ACC112 (cell line): ENCODE data around the gene FRMD4B.

Source experiments
- H2AFZ ChIP-seq: fragments of 200-600 bp; sonication (generic); one replicate; pipeline ENCODE4 v1.6.0; 2017; ENCODE audit warnings: antibody characterized with exemption, low read length; ENCODE audit not compliant: unreplicated experiment
- H3K27ac ChIP-seq: fragments of 200-600 bp; sonication (generic); 2 replicates; pipeline ENCODE4 v1.5.1; 2014; ENCODE audit warnings: low read depth, mild to moderate bottlenecking, antibody characterized with exemption, low read length, moderate library complexity
- H3K27me3 ChIP-seq: fragments of 200-600 bp; sonication (generic); 2 replicates; pipeline ENCODE4 v1.6.1; 2014; ENCODE audit warnings: mild to moderate bottlenecking, antibody characterized with exemption, low read length, moderate library complexity, mixed read lengths; ENCODE audit not compliant: insufficient read depth
- H3K36me3 ChIP-seq: fragments of 200-600 bp; sonication (generic); 2 replicates; pipeline ENCODE4 v1.6.1; 2016; ENCODE audit warnings: mild to moderate bottlenecking, antibody characterized with exemption, low read length, moderate library complexity, mixed read lengths; ENCODE audit not compliant: insufficient read depth
- H3K4me1 ChIP-seq: fragments of 200-600 bp; sonication (generic); one replicate; pipeline ENCODE4 v1.6.1; 2016; ENCODE audit warnings: low read length, mixed read lengths; ENCODE audit not compliant: insufficient read depth, unreplicated experiment, control insufficient read depth
- H3K4me3 ChIP-seq: fragments of 200-600 bp; sonication (generic); 2 replicates; pipeline ENCODE4 v1.5.1; 2014; ENCODE audit warnings: mild to moderate bottlenecking, low read depth, low read length
- H3K79me2 ChIP-seq: fragments of 200-600 bp; sonication (generic); one replicate; pipeline ENCODE4 v1.6.0; 2016; ENCODE audit warnings: low read length; ENCODE audit not compliant: control insufficient read depth, unreplicated experiment, insufficient read depth

The FRMD4B gene

GRCh38 chr3:69385123-69385722, 665 bp downstream of the FRMD4B start:
- Histone ChIP-seq H3K4me3 (peak overlapping the region; percentile 70), H3K79me2 (no peaks in the 10 kb centered on the region), H2AFZ (no peak overlapping the region), H3K4me1 (no peaks in the 10 kb centered on the region), H3K27ac (no peak overlapping the region), H3K36me3 (no peaks in the 10 kb centered on the region), H3K27me3 (peaks cover 81% of the 10 kb centered on the region)

GRCh38 chr3:69384326-69384725, 1.6 kb downstream of the FRMD4B start:
- Histone ChIP-seq H3K79me2 (no peaks in the 10 kb centered on the region), H3K27ac (no peak overlapping the region), H3K4me3 (no peak overlapping the region), H2AFZ (no peak overlapping the region), H3K36me3 (no peaks in the 10 kb centered on the region), H3K27me3 (peaks cover 86% of the 10 kb centered on the region), H3K4me1 (no peaks in the 10 kb centered on the region)

GRCh38 chr3:69379661-69380060, 6.2 kb downstream of the FRMD4B start:
- Histone ChIP-seq H3K79me2 (no peaks in the 10 kb centered on the region), H3K27ac (no peak overlapping the region), H2AFZ (no peak overlapping the region), H3K4me3 (no peak overlapping the region), H3K36me3 (no peaks in the 10 kb centered on the region), H3K4me1 (no peaks in the 10 kb centered on the region), H3K27me3 (peaks cover 66% of the 10 kb centered on the region)

- peaks cover 65% of the 10 kb centered on the region for H3K27me3 ChIP-seq
- H3K4me1 ChIP-seq, result no peaks in the 10 kb centered on the region
- H3K27ac ChIP-seq, result no peak overlapping the region
- no peaks in the 10 kb centered on the region for H3K36me3 ChIP-seq
- no peak overlapping the region for H2AFZ ChIP-seq
- no peak overlapping the region for H3K4me3 ChIP-seq
- H3K79me2 ChIP-seq, result no peaks in the 10 kb centered on the region
Observed at GRCh38 chr3:69378112-69378802, 7.6 kb downstream of the FRMD4B start.

GRCh38 chr3:69377262-69377661, 8.6 kb downstream of the FRMD4B start:
- Histone ChIP-seq H3K27me3 (peaks cover 62% of the 10 kb centered on the region), H3K4me1 (no peaks in the 10 kb centered on the region), H2AFZ (no peak overlapping the region), H3K36me3 (no peaks in the 10 kb centered on the region), H3K27ac (no peak overlapping the region), H3K4me3 (no peak overlapping the region), H3K79me2 (no peaks in the 10 kb centered on the region)

GRCh38 chr3:69376731-69377130, 9.2 kb downstream of the FRMD4B start:
- Histone ChIP-seq H3K27me3 (peaks cover 60% of the 10 kb centered on the region), H3K79me2 (no peaks in the 10 kb centered on the region), H3K4me1 (no peaks in the 10 kb centered on the region), H2AFZ (no peak overlapping the region), H3K27ac (no peak overlapping the region), H3K36me3 (no peaks in the 10 kb centered on the region), H3K4me3 (no peak overlapping the region)

- no peak overlapping the region for H2AFZ ChIP-seq
Observed at GRCh38 chr3:69371816-69372215, 14.1 kb downstream of the FRMD4B start.

GRCh38 chr3:69370901-69371301, 15.0 kb downstream of the FRMD4B start:
- no peak overlapping the region for H3K27ac ChIP-seq
- H3K79me2 ChIP-seq, result no peaks in the 10 kb centered on the region
- H3K4me1 ChIP-seq, result peaks cover 2% of the 10 kb centered on the region
- H3K4me3 ChIP-seq, result no peak overlapping the region
- peaks cover 19% of the 10 kb centered on the region; the same call in 1 of the 2 replicates for H3K27me3 ChIP-seq
- no peaks in the 10 kb centered on the region for H3K36me3 ChIP-seq
- H2AFZ ChIP-seq, result no peak overlapping the region

More at GRCh38 chr3:69371816-69372215, 14.1 kb downstream of the FRMD4B start:
- Histone ChIP-seq H3K36me3 (no peaks in the 10 kb centered on the region), H3K4me1 (peaks cover 2% of the 10 kb centered on the region), H3K4me3 (no peak overlapping the region), H3K27ac (no peak overlapping the region), H3K27me3 (peaks cover 19% of the 10 kb centered on the region; the same call in 1 of the 2 replicates), H3K79me2 (no peaks in the 10 kb centered on the region)

GRCh38 chr3:69370156-69370883, 15.6 kb downstream of the FRMD4B start:
- H3K79me2 ChIP-seq, result no peaks in the 10 kb centered on the region
- no peaks in the 10 kb centered on the region for H3K36me3 ChIP-seq
- H3K27me3 ChIP-seq, result peaks cover 19% of the 10 kb centered on the region; the same call in 1 of the 2 replicates
- H2AFZ ChIP-seq, result no peak overlapping the region
- H3K27ac ChIP-seq, result no peak overlapping the region
- H3K4me3 ChIP-seq, result no peak overlapping the region
- peaks cover 2% of the 10 kb centered on the region for H3K4me1 ChIP-seq

GRCh38 chr3:69368129-69368741, 17.7 kb downstream of the FRMD4B start:
- Histone ChIP-seq H3K79me2 (no peaks in the 10 kb centered on the region), H2AFZ (no peak overlapping the region), H3K4me1 (peaks cover 5% of the 10 kb centered on the region), H3K27me3 (0 out of 2 replicates have a peak, but pooled peaks cover 7% of the 10 kb centered on the region), H3K27ac (no peak overlapping the region), H3K4me3 (no peak overlapping the region), H3K36me3 (no peaks in the 10 kb centered on the region)
